ENCODE results near the gene GRM8. TPM values are rescaled to one million over a fixed set of nuclear protein-coding genes. Genes with fewer than 3 reads are reported as not detected.

The GRM8 gene
- total RNA-seq, 1 experiment from 2014 or later: 1.8 TPM

- no peak overlapping the region for H4K8ac ChIP-seq (replicated peaks; ENCODE audit: insufficient read length, low read depth, low read length)
- no peak overlapping the region for H2BK20ac ChIP-seq (ENCODE audit: low read depth, low read length, poor library complexity, severe bottlenecking)
- no peaks in the 10 kb centered on the region for H3K79me2 ChIP-seq (ENCODE audit: insufficient read depth, low read length)
- H2AK5ac ChIP-seq (ENCODE audit: insufficient read length, low read length): no peak overlapping the region
- no peak overlapping the region for H3K14ac ChIP-seq (ENCODE audit: insufficient read depth, low read length)
- H3T11ph ChIP-seq (ENCODE audit: low read length): no peak overlapping the region
- no peak overlapping the region for H2BK5ac ChIP-seq (ENCODE audit: insufficient read length, low read length)
- H4K20me1 ChIP-seq (ENCODE audit: control insufficient read depth, insufficient read depth, insufficient read length): no peaks in the 10 kb centered on the region
- Mint-ChIP-seq H3K27me3 (ENCODE audit: low read depth) (no peaks in the 10 kb centered on the region), H3K27ac (no peak overlapping the region), H3K4me3 (no peak overlapping the region), H3K9me3 (no peaks in the 10 kb centered on the region), H3K36me3 (ENCODE audit: insufficient read depth in 1 of 3, low read depth in 3 of 3) (no peaks in the 10 kb centered on the region), H3K4me1 (no peaks in the 10 kb centered on the region)
- H3K56ac ChIP-seq (ENCODE audit: insufficient read length, low read depth, low read length): no peak overlapping the region
- no peak overlapping the region for H2AFZ ChIP-seq (ENCODE audit: low read length)
- no peaks in the 10 kb centered on the region for H3K9me3 ChIP-seq (ENCODE audit: control insufficient read depth, low read depth, low read length)
- no peaks in the 10 kb centered on the region for H3K27me3 ChIP-seq (ENCODE audit: insufficient read depth, low read length)
- H3K23me2 ChIP-seq (ENCODE audit: insufficient read length, low read depth, low read length, poor library complexity, severe bottlenecking): no peaks in the 10 kb centered on the region
- H3K18ac ChIP-seq (ENCODE audit: insufficient read length, low read depth, low read length): no peak overlapping the region
- DNase-seq: no peak
- WGBS (ENCODE audit: extremely low coverage, insufficient read length, low lambda C conversion rate): no CpG with 5 or more reads among the region's 3 CpGs
- no peak overlapping the region for H3K23ac ChIP-seq (ENCODE audit: insufficient read length, low read depth, low read length)
- no peak overlapping the region for H2BK120ac ChIP-seq (ENCODE audit: low read depth, low read length, poor library complexity, severe bottlenecking)
- no peak overlapping the region for H3K4me2 ChIP-seq (ENCODE audit: insufficient read depth, insufficient read length, low read length)
- no peak overlapping the region for H3K4ac ChIP-seq (ENCODE audit: low read depth, low read length)
- no peaks in the 10 kb centered on the region for H3K4me1 ChIP-seq (ENCODE audit: insufficient read depth, low read length)
- H3K79me1 ChIP-seq (ENCODE audit: insufficient read depth, low read depth, low read length, poor library complexity, severe bottlenecking): no peaks in the 10 kb centered on the region
- no peak overlapping the region for H3K27ac ChIP-seq (ENCODE audit: insufficient read length, low read depth, low read length)
- H4K5ac ChIP-seq (ENCODE audit: insufficient read length, low read depth, low read length): no peak overlapping the region
- H4K91ac ChIP-seq (ENCODE audit: insufficient read length, low read depth, low read length): no peak overlapping the region
- no peak for TF ChIP-seq CTCF (conservative IDR thresholded peaks at IDR 0.05)
- no peak overlapping the region for H3K9ac ChIP-seq (ENCODE audit: extremely low read depth, insufficient read length, low read length)
- H2BK12ac ChIP-seq (ENCODE audit: insufficient read length, low read depth, low read length): no peak overlapping the region
- H2BK15ac ChIP-seq (ENCODE audit: low read depth, low read length): no peak overlapping the region
Observed at GRCh38 chr7:126606331-126606730, 646.4 kb downstream of the GRM8 start.

Measured in H9 (cell line).